MM.1S (cell line): ENCODE results near the gene AFAP1.

Experiments used
- DNase-seq: peaks from one replicate; pipeline ENCODE4 v3.0.0-alpha.2; 2015
- H2AFZ ChIP-seq: fragments of 300-600 bp; sonication (generic); 2 replicates; pipeline ENCODE4 v1.6.0; 2016; ENCODE audit warnings: antibody characterized with exemption, low read length
- H3F3A ChIP-seq: fragments of 300-600 bp; sonication (generic); 2 replicates; pipeline ENCODE4 v1.6.1; 2016; ENCODE audit warnings: mild to moderate bottlenecking, antibody characterized with exemption, low read length, moderate library complexity, mixed read lengths; ENCODE audit not compliant: insufficient read depth
- H3K27ac ChIP-seq: fragments of 300-600 bp; sonication (generic); 2 replicates; pipeline ENCODE4 v1.5.1; 2016; ENCODE audit warnings: mild to moderate bottlenecking, low read length
- H3K27me3 ChIP-seq: fragments of 300-600 bp; sonication (generic); replicated peaks from 2 replicates; pipeline ENCODE4 v1.6.0; 2016; ENCODE audit warnings: low read length; ENCODE audit not compliant: insufficient read depth
- H3K36me3 ChIP-seq: fragments of 300-600 bp; sonication (generic); replicated peaks from 2 replicates; pipeline ENCODE4 v1.6.1; 2016; ENCODE audit warnings: mild to moderate bottlenecking, low read length, mixed read lengths; ENCODE audit not compliant: insufficient read depth
- H3K4me1 ChIP-seq: fragments of 300-600 bp; sonication (generic); 2 replicates; pipeline ENCODE4 v1.6.1; 2016; ENCODE audit warnings: low read length, mixed read lengths
- H3K4me2 ChIP-seq: fragments of 300-600 bp; sonication (generic); 2 replicates; pipeline ENCODE4 v1.6.0; 2016; ENCODE audit warnings: low read depth, low read length
- H3K4me3 ChIP-seq: fragments of 300-600 bp; sonication (generic); 2 replicates; pipeline ENCODE4 v1.5.1; 2016; ENCODE audit warnings: low read length, mixed read lengths
- H3K79me2 ChIP-seq: fragments of 300-600 bp; sonication (generic); 2 replicates; pipeline ENCODE4 v1.6.1; 2016; ENCODE audit warnings: mixed run types, low read length, mixed read lengths
- H3K9ac ChIP-seq: fragments of 300-600 bp; sonication (generic); 2 replicates; pipeline ENCODE4 v1.6.1; 2016; ENCODE audit warnings: low read length, mixed read lengths
- H3K9me2 ChIP-seq: fragments of 300-600 bp; sonication (generic); replicated peaks from 2 replicates; pipeline ENCODE4 v1.6.1; 2016; ENCODE audit warnings: mild to moderate bottlenecking, low read length, mixed read lengths; ENCODE audit not compliant: insufficient read depth
- H3K9me3 ChIP-seq: fragments of 300-600 bp; sonication (generic); replicated peaks from 2 replicates; pipeline ENCODE4 v1.6.1; 2016; ENCODE audit warnings: mild to moderate bottlenecking, low read length, mixed read lengths; ENCODE audit not compliant: insufficient read depth
- H4K20me1 ChIP-seq: fragments of 300-600 bp; sonication (generic); 2 replicates; pipeline ENCODE4 v1.6.1; 2016; ENCODE audit warnings: mild to moderate bottlenecking, low read length, moderate library complexity, mixed read lengths; ENCODE audit not compliant: insufficient read depth
- CTCF ChIP-seq: fragments of 300-600 bp; sonication (generic); IDR thresholded peaks from 2 replicates; pipeline ENCODE4 v1.5.1; 2016; ENCODE audit warnings: antibody characterized with exemption, low read length, mixed read lengths
- EZH2 ChIP-seq: fragments of 300-600 bp; sonication (generic); optimal IDR thresholded peaks from 2 replicates; pipeline ENCODE3; 2017; ENCODE audit warnings: low read depth, mild to moderate bottlenecking, antibody characterized with exemption, low read length, mixed read lengths
- EZH2phosphoT487 ChIP-seq: fragments of 300-600 bp; sonication (generic); IDR thresholded peaks from 2 replicates; pipeline ENCODE4 v1.6.1; 2018; ENCODE audit warnings: antibody characterized with exemption, low read length

AFAP1 gene

GRCh38 chr4:7772711-7773385 is 166.8 kb downstream of the AFAP1 start:
- no peaks in the 10 kb centered on the region for H3K9me3 ChIP-seq
- no peaks in the 10 kb centered on the region for H3K9me2 ChIP-seq
- H3K4me1 ChIP-seq, result no peaks in the 10 kb centered on the region
- no peak overlapping the region for H2AFZ ChIP-seq
- no peak overlapping the region for H3K4me3 ChIP-seq
- H3K27ac ChIP-seq, result no peak overlapping the region
- H3K79me2 ChIP-seq, result no peaks in the 10 kb centered on the region
- H3K36me3 ChIP-seq, result no peaks in the 10 kb centered on the region
- no peak overlapping the region for H3K9ac ChIP-seq
- no peaks in the 10 kb centered on the region for H4K20me1 ChIP-seq
- peaks cover 63% of the 10 kb centered on the region for H3K27me3 ChIP-seq
- TF ChIP-seq EZH2, result no peak
- no peak for TF ChIP-seq EZH2phosphoT487
- no peak for TF ChIP-seq CTCF
- DNase-seq, result no peak
- H3K4me2 ChIP-seq, result no peak overlapping the region
- H3F3A ChIP-seq, result no peaks in the 10 kb centered on the region

- Histone ChIP-seq H3K79me2 (no peaks in the 10 kb centered on the region), H3K27ac (no peak overlapping the region), H3K9me2 (no peaks in the 10 kb centered on the region), H3K27me3 (peaks cover 59% of the 10 kb centered on the region), H3K9ac (no peak overlapping the region), H4K20me1 (no peaks in the 10 kb centered on the region), H3K9me3 (no peaks in the 10 kb centered on the region), H3K4me3 (no peak overlapping the region), H2AFZ (no peak overlapping the region), H3K36me3 (no peaks in the 10 kb centered on the region), H3F3A (no peaks in the 10 kb centered on the region), H3K4me1 (no peaks in the 10 kb centered on the region), H3K4me2 (no peak overlapping the region)
- TF ChIP-seq EZH2phosphoT487 (no peak), CTCF (no peak), EZH2 (no peak)
- peak; percentile 64 for DNase-seq
Measured at GRCh38 chr4:7771541-7772507, 167.8 kb downstream of the AFAP1 start.

- Histone ChIP-seq H3K9me2 (no peaks in the 10 kb centered on the region), H4K20me1 (no peaks in the 10 kb centered on the region), H2AFZ (no peak overlapping the region), H3F3A (no peaks in the 10 kb centered on the region), H3K9ac (no peak overlapping the region), H3K9me3 (no peaks in the 10 kb centered on the region), H3K27me3 (peaks cover 51% of the 10 kb centered on the region), H3K27ac (no peak overlapping the region), H3K4me3 (no peak overlapping the region), H3K4me2 (no peak overlapping the region), H3K79me2 (no peaks in the 10 kb centered on the region), H3K36me3 (no peaks in the 10 kb centered on the region), H3K4me1 (no peaks in the 10 kb centered on the region)
- TF ChIP-seq EZH2, result no peak
- no peak for TF ChIP-seq CTCF
- no peak for TF ChIP-seq EZH2phosphoT487
- DNase-seq, result no peak
Measured at GRCh38 chr4:7771056-7771455, 168.6 kb downstream of the AFAP1 start.
